Ovary (tissue), 9 donors: Measurements from ENCODE around the gene LCLAT1. TPM values are rescaled to one million over a fixed set of nuclear protein-coding genes. Genes with fewer than 3 reads are reported as not detected.

Experiments used
- DNase-seq, 5 donors: peaks; one replicate each; pipeline ENCODE4 v3.0.0-alpha.2; 2019 to 2020
- H3K27ac ChIP-seq, 2 donors: fragments of 200-600 bp; one replicate each; pipeline versions ENCODE4 v1.5.1 to v1.8.0; 2019 to 2022
- H3K27me3 ChIP-seq: fragments of 200-600 bp; one replicate; pipeline ENCODE4 v1.8.0; 2022
- H3K36me3 ChIP-seq: fragments of 200-600 bp; sonication (generic); one replicate; pipeline ENCODE4 v1.5.1; 2019
- H3K4me1 ChIP-seq: one replicate; pipeline ENCODE4 v1.8.1; 2013; ENCODE audit warnings: mild to moderate bottlenecking, moderate library complexity; ENCODE audit not compliant: insufficient read depth
- H3K4me3 ChIP-seq: fragments of 200-600 bp; sonication (generic); one replicate; pipeline ENCODE4 v1.5.1; 2017
- H3K9me3 ChIP-seq, 2 donors: fragments of 200-600 bp in 1 of 2; sonication (generic) in 1 of 2; one replicate each; pipeline versions ENCODE4 v1.5.1 to v1.8.1; 2013 to 2019; ENCODE audit warnings: mild to moderate bottlenecking in 1 of 2, moderate library complexity in 1 of 2
- CTCF ChIP-seq, 3 donors: fragments of 450-650 bp in 2 of 3; fragments of 200-600 bp in 1 of 3; IDR thresholded peaks; one replicate each; pipeline versions ENCODE4 v1.5.1 to v1.8.0; 2016 to 2022; ENCODE audit warnings: antibody characterized with exemption in 3 of 3, mild to moderate bottlenecking in 1 of 3
- EP300 ChIP-seq: sonication (generic); formaldehyde crosslinking; IDR thresholded peaks from one replicate; pipeline ENCODE4 v1.6.1; 2017; ENCODE audit warnings: antibody characterized with exemption
- POLR2A ChIP-seq: fragments of 450-650 bp; IDR thresholded peaks from one replicate; pipeline ENCODE4 v1.6.1; 2017; ENCODE audit warnings: antibody characterized with exemption, mild to moderate bottlenecking, moderate library complexity
- WGBS, 3 donors: extraction: QIAGEN DNeasy Blood & Tissue Kit in 1 of 3; methylation state at CpG; one replicate each; pipeline versions ENCODE4 v1.1.5 to v1.1.7; 2013 to 2017; 5-methylcytosine and 5-hydroxymethylcytosine counted together
- intact Hi-C, 4 donors: fragments of 100-400 bp; cut with DNase I; formaldehyde crosslinking; loops; one replicate each; pipeline versions ENCODE4 v1.11.0 to v1.15.1; 2022 to 2023
- polyA plus RNA-seq, 2 donors: library from polyadenylated mRNA; stranded (reverse); fragments of 200-250 nt in 1 of 2; fragments of 350-450 nt in 1 of 2; fragmentation: Illumina TruSeq in 1 of 2; extraction: RNeasy Lipid Tissue Mini Kit (QIAGEN cat#74804) in 1 of 2; gene quantifications; one replicate each; pipeline ENCODE4 v1.2.3, GENCODE V29; 2013 to 2014
- total RNA-seq, 7 donors: library from RNA; depleted of rRNA in 2 of 7; stranded (reverse); fragments of >200 nt in 2 of 7; fragmentation: NEBNext Ultra II Directional in 3 of 7; extraction: Animal tissue kit (Norgen Biotek cat#: 25700) in 3 of 7; gene quantifications; one replicate each; pipeline versions ENCODE4 v1.1.0 to v1.2.4, GENCODE V29; 2016 to 2023
- donor health status: DM: no; HTN: no; CAD: no; lungs with moderate emphysema.
- donor health status: DM: no; HTN: no; CAD: no.
- donor health status: Bipolar disorder and iron deficiency.
- donor health status: DM: yes; HTN: yes; CAD: no.
- donor health status: DM: no; HTN: no; CAD: no.
- donor health status: DM: yes; HTN: yes; CAD: no.

The LCLAT1 gene
- total and polyA plus RNA-seq, 9 donors = 3.2 to 26.5 (median 22.6) TPM

DNA sequence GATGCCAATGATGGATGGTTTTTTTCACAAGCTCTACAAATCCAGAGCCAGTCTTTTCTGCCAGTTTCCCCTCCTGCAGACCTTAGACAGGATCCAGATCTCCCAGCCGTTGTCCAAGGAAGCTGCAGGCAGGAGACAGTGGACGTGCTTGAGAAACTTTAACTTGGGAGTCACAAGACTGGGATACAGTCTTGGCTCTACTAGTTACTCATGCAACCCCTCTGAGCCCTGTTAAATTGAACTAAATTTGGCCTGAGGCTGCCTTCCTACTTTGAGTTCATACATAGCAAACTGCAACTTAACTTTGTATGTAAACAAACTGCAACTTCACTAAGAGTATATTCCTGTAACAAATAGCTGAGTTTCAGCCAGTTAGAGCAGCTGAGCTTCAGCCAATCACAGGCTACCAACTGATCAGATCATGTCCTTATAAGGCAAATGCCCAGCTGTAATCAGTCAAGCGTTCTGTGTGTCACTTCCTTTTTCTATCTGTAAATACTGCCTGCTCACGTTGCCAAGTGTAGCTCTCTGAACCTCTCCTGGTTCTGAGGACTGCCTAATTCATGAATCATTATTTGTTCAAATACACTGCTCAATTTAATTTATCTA is 219.3 kb downstream of the LCLAT1 start:
- 20 to 49% (median 43%) methylated on average over 4 of the region's 4 CpGs for WGBS, 3 donors
- no peaks in the 10 kb centered on the region for H3K27me3 ChIP-seq
- no peak overlapping the region for H3K4me3 ChIP-seq
- H3K4me1 ChIP-seq = no peaks in the 10 kb centered on the region
- no peaks in the 10 kb centered on the region for H3K36me3 ChIP-seq
- H3K27ac ChIP-seq = no peak overlapping the region
- no peaks in the 10 kb centered on the region for H3K9me3 ChIP-seq
- DNase-seq = no peak
- intact Hi-C loops = no loop called here
- TF ChIP-seq EP300 (no peak), CTCF (IDR thresholded peaks at IDR 0.05) (no peak), POLR2A (no peak)

GRCh38 chr2:30670453-30670852 is 223.4 kb downstream of the LCLAT1 start:
- H3K27me3 ChIP-seq = no peaks in the 10 kb centered on the region
- TF ChIP-seq POLR2A = no peak
- TF ChIP-seq CTCF (IDR thresholded peaks at IDR 0.05) = no peak
- no peak for TF ChIP-seq EP300
- H3K4me3 ChIP-seq = no peak overlapping the region
- intact Hi-C loops = no loop called here
- H3K9me3 ChIP-seq = no peaks in the 10 kb centered on the region
- H3K36me3 ChIP-seq = no peaks in the 10 kb centered on the region
- no peaks in the 10 kb centered on the region for H3K4me1 ChIP-seq
- DNase-seq = no peak
- no peak overlapping the region for H3K27ac ChIP-seq
- WGBS, 3 donors = 80 to 92% (median 81%) methylated on average over 2 of the region's 2 CpGs

DNA sequence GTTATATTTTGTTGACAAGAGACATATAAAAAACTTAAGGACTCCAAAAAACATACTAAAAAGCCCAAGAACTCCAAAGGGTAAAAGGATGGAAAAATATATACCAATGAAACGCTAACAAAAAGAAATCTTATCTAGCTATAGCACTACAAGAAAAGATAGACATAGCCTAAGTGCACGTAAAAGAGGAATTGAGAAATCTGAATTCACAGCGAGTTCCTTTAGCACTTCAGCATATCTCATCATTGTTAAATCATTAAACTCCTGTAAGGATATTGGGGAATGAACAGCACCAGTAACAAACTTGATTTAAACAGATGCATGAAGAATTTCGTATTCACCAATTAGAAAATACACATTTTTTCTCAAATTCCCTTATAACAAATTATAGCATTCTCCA is 226.1 kb downstream of the LCLAT1 start:
- intact Hi-C loops = no loop called here
- Histone ChIP-seq H3K27me3 (no peaks in the 10 kb centered on the region), H3K9me3 (no peaks in the 10 kb centered on the region), H3K36me3 (no peaks in the 10 kb centered on the region), H3K4me1 (no peaks in the 10 kb centered on the region), H3K4me3 (no peak overlapping the region), H3K27ac (no peak overlapping the region)
- TF ChIP-seq CTCF (IDR thresholded peaks at IDR 0.05) (no peak), EP300 (no peak), POLR2A (no peak)
- no peak for DNase-seq
- WGBS, 3 donors = 93 to 97% (median 94%) methylated on average over 4 of the region's 4 CpGs

DNA sequence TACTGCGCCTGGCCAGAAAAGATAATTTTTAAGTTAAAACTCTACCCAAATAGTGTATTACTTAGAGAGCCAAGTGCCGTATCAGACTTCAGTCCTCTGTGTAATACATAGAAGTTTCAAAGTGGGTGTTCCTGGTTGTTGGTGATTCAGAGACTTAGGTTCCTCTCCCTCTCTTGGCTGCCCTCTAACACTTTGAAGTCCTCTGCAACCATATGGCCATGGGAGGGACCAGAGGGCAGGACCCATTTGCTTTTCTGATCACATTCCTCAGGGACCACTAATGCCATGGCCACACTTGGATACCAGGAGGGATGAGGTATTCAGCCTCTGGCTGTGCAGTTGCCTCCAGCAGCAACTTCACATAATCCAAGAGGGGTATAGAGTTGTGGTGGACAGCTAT is 228.7 kb downstream of the LCLAT1 start:
- H3K4me1 ChIP-seq = no peaks in the 10 kb centered on the region
- no peak overlapping the region for H3K4me3 ChIP-seq
- no peak for TF ChIP-seq POLR2A
- no peak for TF ChIP-seq CTCF (IDR thresholded peaks at IDR 0.05)
- TF ChIP-seq EP300 = no peak
- H3K27ac ChIP-seq = no peak overlapping the region
- no peak for DNase-seq
- intact Hi-C loops = no loop called here
- no peaks in the 10 kb centered on the region for H3K36me3 ChIP-seq
- H3K27me3 ChIP-seq = no peaks in the 10 kb centered on the region
- 84 to 85% (median 84%) methylated on average over 2 of the region's 2 CpGs for WGBS, 3 donors
- no peaks in the 10 kb centered on the region for H3K9me3 ChIP-seq
